Measurements from ENCODE around the gene CUTC.

The CUTC gene

DNA sequence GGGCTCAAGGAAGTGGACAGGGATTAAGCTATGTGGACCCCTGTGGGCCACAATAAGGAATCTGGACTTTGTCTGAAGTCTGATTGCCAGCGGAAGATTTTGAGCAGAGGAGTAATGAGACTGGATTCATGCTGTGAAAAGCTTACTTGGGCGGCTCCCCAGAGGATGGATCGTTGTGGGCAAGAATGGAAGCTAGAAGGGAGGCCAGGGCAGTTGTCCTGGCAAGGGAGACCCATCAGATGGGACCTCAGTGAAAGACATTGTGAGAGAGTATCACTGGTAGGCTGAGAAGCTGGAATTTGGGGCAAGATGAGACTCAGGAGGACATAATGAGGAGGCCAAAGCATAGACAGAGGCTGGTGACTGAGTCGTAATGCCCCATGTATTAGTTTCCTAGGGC is 66.0 kb downstream of the CUTC start:
- no peak overlapping the region for H3K27ac ChIP-seq
- TF ChIP-seq, protein P1, sequence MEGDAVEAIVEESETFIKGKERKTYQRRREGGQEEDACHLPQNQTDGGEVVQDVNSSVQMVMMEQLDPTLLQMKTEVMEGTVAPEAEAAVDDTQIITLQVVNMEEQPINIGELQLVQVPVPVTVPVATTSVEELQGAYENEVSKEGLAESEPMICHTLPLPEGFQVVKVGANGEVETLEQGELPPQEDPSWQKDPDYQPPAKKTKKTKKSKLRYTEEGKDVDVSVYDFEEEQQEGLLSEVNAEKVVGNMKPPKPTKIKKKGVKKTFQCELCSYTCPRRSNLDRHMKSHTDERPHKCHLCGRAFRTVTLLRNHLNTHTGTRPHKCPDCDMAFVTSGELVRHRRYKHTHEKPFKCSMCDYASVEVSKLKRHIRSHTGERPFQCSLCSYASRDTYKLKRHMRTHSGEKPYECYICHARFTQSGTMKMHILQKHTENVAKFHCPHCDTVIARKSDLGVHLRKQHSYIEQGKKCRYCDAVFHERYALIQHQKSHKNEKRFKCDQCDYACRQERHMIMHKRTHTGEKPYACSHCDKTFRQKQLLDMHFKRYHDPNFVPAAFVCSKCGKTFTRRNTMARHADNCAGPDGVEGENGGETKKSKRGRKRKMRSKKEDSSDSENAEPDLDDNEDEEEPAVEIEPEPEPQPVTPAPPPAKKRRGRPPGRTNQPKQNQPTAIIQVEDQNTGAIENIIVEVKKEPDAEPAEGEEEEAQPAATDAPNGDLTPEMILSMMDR (conservative IDR thresholded peaks at IDR 0.05), result no peak

DNA sequence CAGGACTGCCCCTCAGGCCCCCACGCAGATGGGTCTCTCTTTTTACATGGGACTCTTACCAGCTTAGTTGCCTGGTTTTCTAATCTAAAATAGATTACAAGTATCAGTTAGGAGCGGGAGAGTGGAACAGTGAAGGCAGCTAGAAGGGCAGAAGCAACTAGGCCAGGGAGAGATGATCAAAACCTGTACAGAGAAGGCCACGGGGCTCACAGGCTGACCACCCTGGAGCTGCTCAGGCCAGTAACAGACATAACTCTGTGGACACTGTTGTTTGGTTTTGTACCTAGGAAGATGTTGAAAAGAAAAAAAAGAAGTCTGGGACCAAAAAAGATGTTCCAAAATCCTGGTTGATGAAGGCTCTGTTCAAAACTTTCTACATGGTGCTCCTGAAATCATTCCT is 66.9 kb downstream of the CUTC start:
- H3K27ac ChIP-seq, result no peak overlapping the region
- TF ChIP-seq, protein P1 (conservative IDR thresholded peaks at IDR 0.05), result no peak

DNA sequence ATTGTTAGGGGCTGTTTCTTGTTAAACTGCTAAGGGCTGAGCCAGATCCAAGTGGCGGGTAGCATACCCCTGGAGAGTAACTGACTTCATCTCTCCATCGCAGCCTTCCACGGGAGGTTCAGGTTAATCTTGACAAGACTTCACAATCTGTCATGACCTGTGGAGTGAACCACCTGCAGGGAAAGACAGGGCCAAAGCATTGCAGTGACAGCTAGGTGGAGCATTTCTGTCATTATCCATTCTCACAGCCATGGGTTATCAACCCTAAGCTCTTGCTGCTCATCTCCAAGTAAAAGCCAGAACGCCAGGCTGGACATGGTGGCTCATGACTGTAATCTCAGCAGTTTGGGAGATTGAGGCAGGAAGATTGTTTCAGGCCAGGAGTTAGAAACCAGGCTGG is 67.6 kb downstream of the CUTC start:
- no peak overlapping the region for H3K27ac ChIP-seq
- TF ChIP-seq, protein P1 (conservative IDR thresholded peaks at IDR 0.05), result no peak

DNA sequence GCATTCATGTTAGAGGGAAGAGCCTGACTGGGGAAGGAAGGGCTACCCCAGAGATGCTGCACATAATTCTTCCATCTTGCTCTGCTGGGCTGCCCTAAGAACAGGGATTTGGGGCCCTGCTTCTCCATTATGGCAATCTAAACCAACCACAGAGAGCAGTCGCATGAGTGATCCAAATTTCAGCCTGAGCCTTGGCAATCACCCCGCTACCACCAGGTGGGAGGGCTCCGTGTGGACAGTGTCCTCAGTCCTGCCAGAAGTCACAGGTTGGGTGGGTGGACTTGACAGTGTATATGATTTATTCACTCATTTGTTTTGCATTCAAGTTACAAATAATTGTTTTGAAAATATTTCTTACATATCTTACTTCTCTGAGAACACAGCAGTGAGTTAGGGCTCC is 72.4 kb downstream of the CUTC start:
- no peak overlapping the region for H3K27ac ChIP-seq
- TF ChIP-seq, protein P1 (conservative IDR thresholded peaks at IDR 0.05), result no peak

DNA sequence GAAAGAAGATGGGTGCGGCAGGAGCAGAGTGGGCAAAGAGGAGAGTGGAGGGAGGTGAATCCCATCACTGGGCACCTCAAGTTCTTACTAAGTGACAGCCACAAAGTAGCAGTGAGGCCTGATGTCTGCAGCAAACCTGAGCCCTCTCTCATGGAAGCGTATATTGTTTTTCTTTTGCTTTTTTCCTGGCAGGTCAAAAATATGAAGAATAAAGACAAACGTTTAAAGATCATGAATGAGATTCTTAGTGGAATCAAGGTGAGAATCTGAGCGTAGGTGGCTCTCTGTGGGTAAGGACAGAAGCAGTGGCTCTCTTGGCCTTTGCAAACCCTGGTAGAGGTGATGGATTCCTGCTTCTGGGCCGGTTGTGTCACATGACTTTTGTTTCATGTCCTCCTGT is 73.2 kb downstream of the CUTC start:
- H3K27ac ChIP-seq, result no peak overlapping the region
- TF ChIP-seq, protein P1 (conservative IDR thresholded peaks at IDR 0.05), result no peak

Measured in VCaP (cell line).